K562 (cell line): ENCODE data around the gene MLLT6. TPM values are rescaled to one million over a fixed set of nuclear protein-coding genes. Genes with fewer than 3 reads are reported as not detected.

Experiments
- ARID3A ChIP-seq: IDR thresholded peaks from 2 replicates; pipeline ENCODE4 v1.6.1; 2012; ENCODE audit warnings: low read depth, low read length, improper control_type of control experiment, borderline replicate concordance
- BACH1 ChIP-seq: fragments of 200-800 bp; sonication (Bioruptor generic); IDR thresholded peaks from 2 replicates; pipeline ENCODE4 v1.6.1; 2016; ENCODE audit warnings: missing genetic modification characterization, missing compliant biosample characterization
- BCL6 ChIP-seq: fragments of 250-450 bp; sonication (Bioruptor Pico); IDR thresholded peaks from 2 replicates; pipeline ENCODE4 v1.4.0; 2020
- BRD9 ChIP-seq: fragments of 450-650 bp; IDR thresholded peaks from 2 replicates; pipeline ENCODE4 v1.6.1; 2018; ENCODE audit warnings: low read depth; ENCODE audit not compliant: partially characterized antibody
- CXXC5 ChIP-seq: fragments of 250-450 bp; sonication (Bioruptor Pico); IDR thresholded peaks from 2 replicates; pipeline ENCODE4 v1.8.0; 2022; ENCODE audit warnings: inconsistent platforms, mild to moderate bottlenecking, moderate library complexity
- DNMT1 ChIP-seq: fragments of 450-650 bp; IDR thresholded peaks from 2 replicates; pipeline ENCODE4 v1.6.1; 2016; ENCODE audit warnings: antibody characterized with exemption, mild to moderate bottlenecking
- EHMT2 ChIP-seq: fragments of 450-650 bp; IDR thresholded peaks from 2 replicates; pipeline ENCODE4 v1.6.1; 2018; ENCODE audit warnings: antibody characterized with exemption
- FOXK2 ChIP-seq, 2 experiments: fragments of 450-650 bp; IDR thresholded peaks in 1 of 2; conservative IDR thresholded peaks in 1 of 2; 2 replicates each; pipeline ENCODE4 v1.6.1; 2016; ENCODE audit warnings: low read depth in 2 of 2, mild to moderate bottlenecking in 1 of 2
- GMEB1 ChIP-seq: fragments of 250-450 bp; sonication (Bioruptor Pico); IDR thresholded peaks from 2 replicates; pipeline ENCODE4 v1.4.0; 2020; ENCODE audit warnings: mild to moderate bottlenecking
- GTF2E2 ChIP-seq: fragments of 200-800 bp; sonication (Bioruptor generic); IDR thresholded peaks from 2 replicates; pipeline ENCODE4 v1.6.1; 2016; ENCODE audit warnings: missing genetic modification characterization, missing compliant biosample characterization
- HIVEP1 ChIP-seq: fragments of 250-450 bp; sonication (Bioruptor Pico); IDR thresholded peaks from 2 replicates; pipeline ENCODE4 v1.4.0; 2020; ENCODE audit warnings: mild to moderate bottlenecking
- HLTF ChIP-seq: fragments of 450-650 bp; IDR thresholded peaks from 2 replicates; pipeline ENCODE4 v1.6.1; 2016
- KHSRP ChIP-seq: fragments of 450-650 bp; IDR thresholded peaks from 2 replicates; pipeline ENCODE4 v1.6.1; 2017
- MYNN ChIP-seq, 2 experiments: sonication (generic); formaldehyde crosslinking in 1 of 2; IDR thresholded peaks; 2 replicates each; pipeline versions ENCODE4 v1.5.0 to v1.6.1; 2016 to 2020; ENCODE audit warnings: antibody characterized with exemption in 1 of 2, missing genetic modification reagents in 1 of 2
- OTX1 ChIP-seq: fragments of 450-650 bp; formaldehyde crosslinking; IDR thresholded peaks from 2 replicates; pipeline ENCODE4 v1.4.0; 2022; ENCODE audit warnings: mild to moderate bottlenecking
- PHF20 ChIP-seq: fragments of 450-650 bp; IDR thresholded peaks from 2 replicates; pipeline ENCODE4 v1.6.1; 2018; ENCODE audit not compliant: partially characterized antibody
- PRPF4 ChIP-seq: fragments of 200-400 bp; formaldehyde crosslinking; IDR thresholded peaks from one replicate; pipeline ENCODE4 v1.6.1; 2017; ENCODE audit warnings: low read length, low read depth, mild to moderate bottlenecking; ENCODE audit not compliant: insufficient read depth, poor library complexity, severe bottlenecking
- PTTG1 ChIP-seq: fragments of 450-650 bp; IDR thresholded peaks from 2 replicates; pipeline ENCODE4 v1.6.1; 2016; ENCODE audit warnings: low read depth, mild to moderate bottlenecking, missing genetic modification characterization, missing compliant biosample characterization
- RUNX1 ChIP-seq: sonication (generic); IDR thresholded peaks from 2 replicates; pipeline ENCODE4 v1.6.1; 2016; ENCODE audit warnings: antibody characterized with exemption, low read depth
- SLC30A9 ChIP-seq: fragments of 250-450 bp; sonication (Bioruptor Pico); IDR thresholded peaks from 2 replicates; pipeline ENCODE4 v1.8.0; 2022; ENCODE audit warnings: mild to moderate bottlenecking, moderate library complexity
- SMAD1 ChIP-seq: fragments of 150-350 bp; IDR thresholded peaks from 2 replicates; pipeline ENCODE4 v1.6.1; 2014; ENCODE audit warnings: low read length, low read depth; ENCODE audit not compliant: partially characterized antibody
- TOE1 ChIP-seq, 2 experiments: fragments of 450-650 bp in 1 of 2; sonication (generic) in 1 of 2; formaldehyde crosslinking in 1 of 2; IDR thresholded peaks; 2 replicates each; pipeline versions ENCODE4 v1.7.1 to v1.8.0; 2016 to 2022; ENCODE audit warnings: borderline replicate concordance in 2 of 2, mild to moderate bottlenecking in 2 of 2, antibody characterized with exemption in 1 of 2, inconsistent platforms in 1 of 2, low read depth in 1 of 2, missing genetic modification reagents in 1 of 2, moderate library complexity in 1 of 2
- U2AF1 ChIP-seq: fragments of 200-400 bp; formaldehyde crosslinking; optimal IDR thresholded peaks from 2 replicates; pipeline ENCODE3; 2017; ENCODE audit warnings: mild to moderate bottlenecking, low read depth, low read length, moderate library complexity
- ZKSCAN3 ChIP-seq: fragments of 250-450 bp; sonication (Bioruptor Pico); IDR thresholded peaks from 2 replicates; pipeline ENCODE4 v1.4.0; 2020
- ZNF224 ChIP-seq: sonication (generic); formaldehyde crosslinking; IDR thresholded peaks from 2 replicates; pipeline ENCODE4 v1.8.0; 2022; ENCODE audit warnings: mild to moderate bottlenecking, missing genetic modification reagents
- ZNF785 ChIP-seq: fragments of 250-450 bp; sonication (Bioruptor Pico); IDR thresholded peaks from 2 replicates; pipeline ENCODE4 v1.4.0; 2020; ENCODE audit warnings: mild to moderate bottlenecking
- polyA plus RNA-seq, 8 experiments: library from polyadenylated mRNA; depleted of rRNA in 4 of 8; stranded (reverse) in 5 of 8; unstranded in 3 of 8; fragments of >200 nt; fragmentation: Nextera tagmentation in 2 of 8; fragmentation: Illumina TruSeq in 1 of 8; extraction: Ambion mirVana in 2 of 8; extraction: Trizol in 1 of 8; gene quantifications; 2 replicates each; pipeline versions ENCODE4 v1.2.1 to v1.2.3, GENCODE V29; 2011 to 2014; ENCODE audit warnings: inconsistent platforms in 1 of 8, missing spikeins in 1 of 8
- total RNA-seq, 7 experiments: library from RNA; depleted of rRNA in 6 of 7; stranded (reverse); fragments of >200 nt in 6 of 7; fragmentation: Illumina TruSeq in 2 of 7; extraction: Trizol in 2 of 7; gene quantifications; 2 replicates each; pipeline versions ENCODE4 v1.2.1 to v1.2.3, GENCODE V29; 2011 to 2021; ENCODE audit warnings: low replicate concordance in 1 of 7

MLLT6 gene
- total and polyA plus RNA-seq, 9 of the 15 experiments (the other 6 are each of a cell fraction or from before 2014, with no cell fraction given), result 3.1 to 71.7 (median 30.0) TPM

GRCh38 chr17:38703742-38704605 lies 1.1 kb upstream of the MLLT6 start (continued):
- TF ChIP-seq HIVEP1 (no peak), ZKSCAN3 (CRISPR knock-in tag) (no peak), BCL6 (CRISPR knock-in tag) (no peak), KHSRP (no peak), HLTF (no peak), U2AF1 (no peak), ZNF224 (CRISPR knock-in tag) (no peak), PHF20 (no peak), GTF2E2 (tag) (peak; percentile 55; the same call in 1 of the 2 replicates), OTX1 (CRISPR knock-in tag) (0 out of 2 replicates have a peak, but pooled peaks have one; percentile 12), ZNF785 (CRISPR knock-in tag) (no peak), FOXK2 (conservative IDR thresholded peaks at IDR 0.05 in 1 of 2, IDR thresholded peaks at IDR 0.05 in 1 of 2; ENCODE audit: low read depth in 2 of 2) (no peak), SMAD1 (peak; percentile 75), CXXC5 (CRISPR knock-in tag) (peak; percentile 74), TOE1 (IDR thresholded peaks at IDR 0.05; ENCODE audit: borderline replicate concordance) (no peak), TOE1 (CRISPR knock-in tag; IDR thresholded peaks at IDR 0.05; ENCODE audit: borderline replicate concordance, low read depth) (no peak), DNMT1 (no peak), BRD9 (peak; percentile 84), GMEB1 (no peak), RUNX1 (no peak), PTTG1 (no peak), SLC30A9 (CRISPR knock-in tag) (no peak), BACH1 (tag) (no peak; the same call in 1 of the 2 replicates), PRPF4 (no peak), MYNN (IDR thresholded peaks at IDR 0.05) (peak; percentile 55; the same call in 1 of the 2 replicates), MYNN (CRISPR knock-in tag; IDR thresholded peaks at IDR 0.05) (no peak), ARID3A (no peak), EHMT2 (no peak)
